SKM-1 (cell line): ENCODE results near the gene SPDYE5.

Experiments used
- DNase-seq: peaks from one replicate; lab custom pipeline; 2025; ENCODE audit not compliant: unreplicated experiment; lab: John Stamatoyannopoulos, UW

The SPDYE5 gene

DNA sequence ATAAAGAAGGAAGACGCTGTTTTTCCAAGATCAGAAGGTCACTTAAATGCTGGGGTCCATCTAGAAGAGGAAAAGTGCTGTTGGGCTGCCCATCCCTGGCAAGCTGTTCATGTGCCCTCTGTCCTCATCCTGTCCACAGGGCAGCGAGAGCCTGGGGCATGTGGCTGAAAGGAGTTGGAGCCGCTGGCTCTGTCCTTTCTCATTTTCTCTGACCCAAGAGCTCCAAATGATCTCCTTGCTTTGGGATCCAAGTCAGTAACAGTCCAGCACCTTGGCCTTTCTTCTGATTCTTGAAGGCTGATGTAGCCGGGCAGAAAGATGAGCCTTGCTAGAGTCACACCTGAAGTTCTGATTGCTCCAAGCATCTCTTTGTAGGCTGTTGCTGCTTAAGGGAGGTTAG lies 44.4 kb downstream of the SPDYE5 start:
- no peak for DNase-seq

DNA sequence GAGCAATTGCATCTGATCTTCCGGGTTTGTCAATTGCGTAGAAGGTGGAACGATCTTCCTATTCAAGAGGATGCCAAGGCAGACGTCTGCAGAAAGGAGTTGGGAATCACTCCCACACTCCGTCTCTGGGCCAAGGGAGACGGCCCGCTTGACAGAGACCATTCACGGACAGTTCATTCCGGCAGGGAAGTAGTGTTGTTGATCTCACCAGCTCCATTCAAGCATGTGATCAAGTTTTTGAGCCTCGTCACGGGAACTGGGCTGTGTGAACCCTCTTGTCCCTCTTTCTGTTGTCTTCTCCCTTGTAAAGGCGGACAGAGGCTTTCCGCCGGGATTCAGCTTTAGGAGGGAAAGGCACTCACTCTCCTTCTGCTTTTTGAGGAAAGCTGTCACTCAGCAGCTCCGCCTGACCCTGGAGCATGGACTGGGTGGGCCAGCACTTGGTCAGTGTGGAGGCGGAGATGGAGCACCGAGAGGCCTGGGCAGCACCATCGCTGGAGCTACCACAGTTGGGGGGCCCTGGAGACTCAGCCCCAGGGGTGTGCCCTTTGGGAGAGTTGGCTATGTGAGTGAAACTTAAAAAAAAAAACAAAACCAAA lies 44.9 kb downstream of the SPDYE5 start:
- DNase-seq: no peak

DNA sequence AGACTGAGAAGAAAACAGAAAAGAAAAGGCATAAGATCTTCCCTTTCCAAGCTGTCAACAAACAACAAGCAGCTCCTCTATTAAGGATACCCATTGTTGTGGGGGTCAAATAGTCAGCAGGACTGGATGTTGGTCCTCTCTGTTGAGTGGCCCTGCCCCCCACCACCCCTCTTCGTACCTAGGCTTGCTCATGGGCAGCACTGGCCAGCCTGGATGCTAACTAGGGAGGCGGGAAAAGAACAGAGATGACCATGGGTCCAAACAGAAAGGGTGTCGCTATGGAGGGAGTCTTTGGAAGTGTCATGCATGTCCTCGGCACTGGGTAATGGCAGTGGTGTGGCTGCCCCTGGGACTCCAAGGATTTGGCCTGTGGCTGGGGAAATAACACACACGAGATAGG lies 45.6 kb downstream of the SPDYE5 start:
- no peak for DNase-seq

DNA sequence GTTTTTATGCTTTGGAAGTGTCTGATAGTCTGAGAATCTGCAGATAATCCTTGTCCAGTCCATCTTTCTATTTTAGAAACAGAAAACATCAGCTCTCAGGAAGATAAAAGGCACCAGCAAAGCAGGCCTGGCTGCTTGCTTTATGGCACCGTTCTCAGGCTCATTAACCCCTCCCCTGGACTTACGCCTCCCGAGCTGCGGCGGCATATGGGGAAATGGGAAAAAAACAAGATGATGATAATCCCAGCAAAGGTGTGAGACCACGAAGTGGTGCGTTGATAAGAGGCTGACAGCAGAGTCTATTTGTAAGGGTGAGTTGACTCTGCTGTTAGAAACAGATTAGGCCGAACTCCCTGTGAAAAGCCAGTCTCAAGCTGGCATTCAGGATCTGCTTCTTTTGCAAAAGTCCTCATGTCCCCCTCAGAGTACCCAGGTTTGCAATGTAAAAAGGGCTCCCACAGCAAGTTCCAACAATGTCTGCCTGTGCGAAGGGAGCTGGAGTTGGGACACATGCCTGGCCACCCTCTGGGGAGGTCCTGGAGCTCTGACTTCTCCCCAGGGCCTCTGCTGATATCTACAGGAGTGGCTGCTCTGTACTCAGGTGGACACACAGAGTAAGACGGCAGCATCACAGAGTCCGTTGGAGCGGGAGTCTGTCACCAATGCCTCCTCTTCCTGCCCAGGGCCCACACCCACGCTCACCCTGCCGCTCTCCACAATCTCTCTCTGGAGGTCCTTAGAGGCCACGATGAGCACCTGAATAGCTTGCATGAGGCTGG lies 54.3 kb downstream of the SPDYE5 start:
- DNase-seq: no peak
